Measurements from ENCODE around the gene PARVA. TPM values are rescaled to one million over a fixed set of nuclear protein-coding genes. Genes with fewer than 3 reads are reported as not detected.

Gene PARVA
- total RNA-seq, 1 experiment from 2014 or later: 8.4 TPM

- Histone ChIP-seq H3K4me3 (ENCODE audit: insufficient read depth, low read depth, low read length) (no peak overlapping the region), H3K27me3 (ENCODE audit: control insufficient read depth, insufficient read depth, low read length) (no peaks in the 10 kb centered on the region), H3K36me3 (replicated peaks; ENCODE audit: control insufficient read depth, insufficient read depth, low read length) (no peaks in the 10 kb centered on the region)
- no peak for DNase-seq
Observed at GRCh38 chr11:12445001-12445400, 67.6 kb downstream of the PARVA start.

GRCh38 chr11:12446863-12447262 lies 69.5 kb downstream of the PARVA start:
- no peak overlapping the region for H3K4me3 ChIP-seq (ENCODE audit: insufficient read depth, low read depth, low read length)
- DNase-seq: no peak
- no peaks in the 10 kb centered on the region for H3K27me3 ChIP-seq (ENCODE audit: control insufficient read depth, insufficient read depth, low read length)
- no peaks in the 10 kb centered on the region for H3K36me3 ChIP-seq (replicated peaks; ENCODE audit: control insufficient read depth, insufficient read depth, low read length)

- no peak overlapping the region for H3K4me3 ChIP-seq (ENCODE audit: insufficient read depth, low read depth, low read length)
- no peaks in the 10 kb centered on the region for H3K36me3 ChIP-seq (replicated peaks; ENCODE audit: control insufficient read depth, insufficient read depth, low read length)
- H3K27me3 ChIP-seq (ENCODE audit: control insufficient read depth, insufficient read depth, low read length): no peaks in the 10 kb centered on the region
- no peak for DNase-seq
Observed at GRCh38 chr11:12448131-12448939, 71.0 kb downstream of the PARVA start.

- H3K36me3 ChIP-seq (replicated peaks; ENCODE audit: control insufficient read depth, insufficient read depth, low read length): no peaks in the 10 kb centered on the region
- H3K27me3 ChIP-seq (ENCODE audit: control insufficient read depth, insufficient read depth, low read length): no peaks in the 10 kb centered on the region
- DNase-seq: no peak
- no peak overlapping the region for H3K4me3 ChIP-seq (ENCODE audit: insufficient read depth, low read depth, low read length)
Observed at GRCh38 chr11:12449961-12450715, 72.8 kb downstream of the PARVA start.

- H3K4me3 ChIP-seq (ENCODE audit: insufficient read depth, low read depth, low read length): no peak overlapping the region
- DNase-seq: no peak
- no peaks in the 10 kb centered on the region for H3K36me3 ChIP-seq (replicated peaks; ENCODE audit: control insufficient read depth, insufficient read depth, low read length)
- no peaks in the 10 kb centered on the region for H3K27me3 ChIP-seq (ENCODE audit: control insufficient read depth, insufficient read depth, low read length)
Observed at GRCh38 chr11:12451179-12451814, 73.9 kb downstream of the PARVA start.

GRCh38 chr11:12453243-12453642 lies 75.9 kb downstream of the PARVA start:
- H3K27me3 ChIP-seq (ENCODE audit: control insufficient read depth, insufficient read depth, low read length): no peaks in the 10 kb centered on the region
- H3K36me3 ChIP-seq (replicated peaks; ENCODE audit: control insufficient read depth, insufficient read depth, low read length): no peaks in the 10 kb centered on the region
- no peak overlapping the region for H3K4me3 ChIP-seq (ENCODE audit: insufficient read depth, low read depth, low read length)
- no peak for DNase-seq

- H3K36me3 ChIP-seq (replicated peaks; ENCODE audit: control insufficient read depth, insufficient read depth, low read length): no peaks in the 10 kb centered on the region
- no peaks in the 10 kb centered on the region for H3K27me3 ChIP-seq (ENCODE audit: control insufficient read depth, insufficient read depth, low read length)
Observed at GRCh38 chr11:12454782-12455181, 77.4 kb downstream of the PARVA start.

GRCh38 chr11:12455938-12456337 lies 78.6 kb downstream of the PARVA start:
- no peaks in the 10 kb centered on the region for H3K27me3 ChIP-seq (ENCODE audit: control insufficient read depth, insufficient read depth, low read length)
- no peak overlapping the region for H3K4me3 ChIP-seq (ENCODE audit: insufficient read depth, low read depth, low read length)
- no peak for DNase-seq
- no peaks in the 10 kb centered on the region for H3K36me3 ChIP-seq (replicated peaks; ENCODE audit: control insufficient read depth, insufficient read depth, low read length)

More at GRCh38 chr11:12454782-12455181, 77.4 kb downstream of the PARVA start:
- H3K4me3 ChIP-seq (ENCODE audit: insufficient read depth, low read depth, low read length): no peak overlapping the region
- DNase-seq: no peak

GRCh38 chr11:12456651-12457579 lies 79.5 kb downstream of the PARVA start:
- DNase-seq: no peak
- Histone ChIP-seq H3K27me3 (ENCODE audit: control insufficient read depth, insufficient read depth, low read length) (no peaks in the 10 kb centered on the region), H3K4me3 (ENCODE audit: insufficient read depth, low read depth, low read length) (no peak overlapping the region), H3K36me3 (replicated peaks; ENCODE audit: control insufficient read depth, insufficient read depth, low read length) (no peaks in the 10 kb centered on the region)

- no peaks in the 10 kb centered on the region for H3K27me3 ChIP-seq (ENCODE audit: control insufficient read depth, insufficient read depth, low read length)
- no peak for DNase-seq
- no peak overlapping the region for H3K4me3 ChIP-seq (ENCODE audit: insufficient read depth, low read depth, low read length)
- H3K36me3 ChIP-seq (replicated peaks; ENCODE audit: control insufficient read depth, insufficient read depth, low read length): no peaks in the 10 kb centered on the region
Observed at GRCh38 chr11:12458042-12458441, 80.7 kb downstream of the PARVA start.

GRCh38 chr11:12459374-12459773 lies 82.0 kb downstream of the PARVA start:
- Histone ChIP-seq H3K27me3 (ENCODE audit: control insufficient read depth, insufficient read depth, low read length) (no peaks in the 10 kb centered on the region), H3K36me3 (replicated peaks; ENCODE audit: control insufficient read depth, insufficient read depth, low read length) (no peaks in the 10 kb centered on the region)
- DNase-seq: no peak

GRCh38 chr11:12459865-12460444 lies 82.6 kb downstream of the PARVA start:
- H3K27me3 ChIP-seq (ENCODE audit: control insufficient read depth, insufficient read depth, low read length): no peaks in the 10 kb centered on the region
- no peak overlapping the region for H3K4me3 ChIP-seq (ENCODE audit: insufficient read depth, low read depth, low read length)
- H3K36me3 ChIP-seq (replicated peaks; ENCODE audit: control insufficient read depth, insufficient read depth, low read length): no peaks in the 10 kb centered on the region
- DNase-seq: no peak

More at GRCh38 chr11:12459374-12459773, 82.0 kb downstream of the PARVA start:
- no peak overlapping the region for H3K4me3 ChIP-seq (ENCODE audit: insufficient read depth, low read depth, low read length)

GRCh38 chr11:12460466-12460865 lies 83.1 kb downstream of the PARVA start:
- no peak for DNase-seq
- Histone ChIP-seq H3K36me3 (replicated peaks; ENCODE audit: control insufficient read depth, insufficient read depth, low read length) (no peaks in the 10 kb centered on the region), H3K4me3 (ENCODE audit: insufficient read depth, low read depth, low read length) (no peak overlapping the region)

GRCh38 chr11:12461516-12461915 lies 84.1 kb downstream of the PARVA start:
- DNase-seq: no peak
- Histone ChIP-seq H3K27me3 (ENCODE audit: control insufficient read depth, insufficient read depth, low read length) (no peaks in the 10 kb centered on the region), H3K36me3 (replicated peaks; ENCODE audit: control insufficient read depth, insufficient read depth, low read length) (no peaks in the 10 kb centered on the region), H3K4me3 (ENCODE audit: insufficient read depth, low read depth, low read length) (no peak overlapping the region)

More at GRCh38 chr11:12460466-12460865, 83.1 kb downstream of the PARVA start:
- H3K27me3 ChIP-seq (ENCODE audit: control insufficient read depth, insufficient read depth, low read length): no peaks in the 10 kb centered on the region

All from H7 (cell line).